ENCODE results near the gene ADRA2A. TPM values are rescaled to one million over a fixed set of nuclear protein-coding genes. Genes with fewer than 3 reads are reported as not detected.
A peak's percentile ranks its signal among the peaks of the same experiment; 100 is the strongest.

ADRA2A gene
- 13.1 and 13.6 TPM in 2 replicates for total RNA-seq
- long read RNA-seq, partial matches to known transcripts: 0 of 1 reads
- long read RNA-seq, other reads (novel, unspliced or antisense): 0 of 1 reads

GRCh38 chr10:111076682-111077478 lies at the start of gene ADRA2A:
Gene ADRA2A, plus strand, starts transcription at chr10:111077029. Its CDS starts 968 bp downstream, at chr10:111077997.
- H3K4me1 Mint-ChIP-seq (ENCODE audit: low read depth): peaks cover 16% of the 10 kb centered on the region
- peaks cover 70% of the 10 kb centered on the region for H3K27me3 Mint-ChIP-seq
- peak; percentile 68 for DNase-seq (ENCODE audit: low spot score, unreplicated experiment)
- peaks cover 11% of the 10 kb centered on the region for H3K36me3 Mint-ChIP-seq (ENCODE audit: insufficient read depth)
- peak within 1 kb of the TSS; percentile 77 for H3K27ac Mint-ChIP-seq
- no peak for TF ChIP-seq CTCF (IDR thresholded peaks at IDR 0.05; ENCODE audit: unreplicated experiment)
- H3K4me3 Mint-ChIP-seq (ENCODE audit: low read depth): peak within 1 kb of the TSS; percentile 78
- H3K9me3 Mint-ChIP-seq (ENCODE audit: low read depth): no peaks in the 10 kb centered on the region

GRCh38 chr10:111030042-111030750 lies 46.6 kb upstream of the ADRA2A start:
- peaks cover 36% of the 10 kb centered on the region for H3K9me3 Mint-ChIP-seq (ENCODE audit: low read depth)
- no peak overlapping the region for H3K27ac Mint-ChIP-seq
- no peaks in the 10 kb centered on the region for H3K4me1 Mint-ChIP-seq (ENCODE audit: low read depth)
- H3K27me3 Mint-ChIP-seq: no peaks in the 10 kb centered on the region
- DNase-seq (ENCODE audit: low spot score, unreplicated experiment): no peak
- no peak overlapping the region for H3K4me3 Mint-ChIP-seq (ENCODE audit: low read depth)
- H3K36me3 Mint-ChIP-seq (ENCODE audit: insufficient read depth): peaks cover 24% of the 10 kb centered on the region
- TF ChIP-seq CTCF (IDR thresholded peaks at IDR 0.05; ENCODE audit: unreplicated experiment): no peak

GRCh38 chr10:111034598-111035310 lies 42.1 kb upstream of the ADRA2A start:
- no peak overlapping the region for H3K27ac Mint-ChIP-seq
- no peak for DNase-seq (ENCODE audit: low spot score, unreplicated experiment)
- H3K27me3 Mint-ChIP-seq: no peaks in the 10 kb centered on the region
- peaks cover 17% of the 10 kb centered on the region for H3K36me3 Mint-ChIP-seq (ENCODE audit: insufficient read depth)
- H3K4me3 Mint-ChIP-seq (ENCODE audit: low read depth): no peak overlapping the region
- no peak for TF ChIP-seq CTCF (IDR thresholded peaks at IDR 0.05; ENCODE audit: unreplicated experiment)
- H3K4me1 Mint-ChIP-seq (ENCODE audit: low read depth): no peaks in the 10 kb centered on the region
- peaks cover 31% of the 10 kb centered on the region for H3K9me3 Mint-ChIP-seq (ENCODE audit: low read depth)

GRCh38 chr10:111035542-111035941 lies 41.3 kb upstream of the ADRA2A start:
- Mint-ChIP-seq H3K4me1 (ENCODE audit: low read depth) (no peaks in the 10 kb centered on the region), H3K27ac (no peak overlapping the region), H3K27me3 (no peaks in the 10 kb centered on the region), H3K9me3 (ENCODE audit: low read depth) (peaks cover 29% of the 10 kb centered on the region), H3K4me3 (ENCODE audit: low read depth) (no peak overlapping the region), H3K36me3 (ENCODE audit: insufficient read depth) (peaks cover 14% of the 10 kb centered on the region)
- TF ChIP-seq CTCF (IDR thresholded peaks at IDR 0.05; ENCODE audit: unreplicated experiment): no peak
- no peak for DNase-seq (ENCODE audit: low spot score, unreplicated experiment)

- DNase-seq (ENCODE audit: low spot score, unreplicated experiment): no peak
- peaks cover 33% of the 10 kb centered on the region for H3K9me3 Mint-ChIP-seq (ENCODE audit: low read depth)
Observed at GRCh38 chr10:111037858-111038257, 39.0 kb upstream of the ADRA2A start.

More at GRCh38 chr10:111037858-111038257, 39.0 kb upstream of the ADRA2A start:
- peak; percentile 41 for TF ChIP-seq CTCF (IDR thresholded peaks at IDR 0.05; ENCODE audit: unreplicated experiment)
- no peaks in the 10 kb centered on the region for H3K4me1 Mint-ChIP-seq (ENCODE audit: low read depth)
- H3K4me3 Mint-ChIP-seq (ENCODE audit: low read depth): no peak overlapping the region
- no peak overlapping the region for H3K27ac Mint-ChIP-seq
- H3K27me3 Mint-ChIP-seq: no peaks in the 10 kb centered on the region
- peaks cover 8% of the 10 kb centered on the region for H3K36me3 Mint-ChIP-seq (ENCODE audit: insufficient read depth)

All from progenitor cell of endocrine pancreas (in vitro differentiated cells).